LNCAP (cell line): Measurements from ENCODE around the gene PPP2R2C.

Source experiments
- TF ChIP-seq, protein P1 (sequence below): fragments of 450-650 bp; IDR thresholded peaks from 2 replicates; pipeline ENCODE4 v1.5.1; 2017; ENCODE audit warnings: mild to moderate bottlenecking

Gene PPP2R2C

DNA sequence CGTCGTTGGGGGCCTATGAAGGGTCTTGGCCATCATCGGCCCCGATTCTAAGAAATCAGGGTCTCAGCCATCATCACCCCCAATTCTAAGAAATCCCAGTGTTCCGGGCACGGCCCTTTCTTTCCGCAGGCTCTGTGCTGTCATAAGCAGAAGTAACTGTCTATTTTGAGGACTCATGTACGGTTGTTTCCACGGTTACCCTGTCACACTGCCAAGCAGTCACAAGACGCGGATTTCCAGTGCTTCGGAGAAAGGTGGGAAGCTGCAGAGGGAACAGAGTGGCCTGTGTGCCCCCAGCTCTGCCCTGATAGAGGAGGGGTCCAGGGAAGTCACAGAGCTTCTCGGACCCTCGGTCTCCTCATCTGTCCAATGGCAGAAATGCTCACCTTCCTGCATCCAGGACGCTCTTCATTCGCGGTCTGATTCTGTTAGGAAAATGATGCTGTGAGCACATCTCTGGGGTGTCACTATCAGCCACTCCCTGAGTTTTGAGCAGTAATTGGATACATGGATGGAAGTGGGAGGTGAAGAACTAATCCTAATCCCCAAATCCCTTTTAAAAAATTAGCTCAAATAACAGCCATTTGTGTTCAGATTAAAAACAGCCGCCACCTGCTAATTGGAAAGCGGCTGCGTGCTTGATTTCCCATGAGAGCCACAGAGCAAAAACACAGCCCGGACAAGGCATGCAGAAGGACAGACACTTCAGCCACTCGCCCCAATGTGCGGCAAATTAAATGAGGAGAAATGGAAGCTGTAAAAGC lies 129.7 kb downstream of the PPP2R2C start:
- TF ChIP-seq, protein P1, sequence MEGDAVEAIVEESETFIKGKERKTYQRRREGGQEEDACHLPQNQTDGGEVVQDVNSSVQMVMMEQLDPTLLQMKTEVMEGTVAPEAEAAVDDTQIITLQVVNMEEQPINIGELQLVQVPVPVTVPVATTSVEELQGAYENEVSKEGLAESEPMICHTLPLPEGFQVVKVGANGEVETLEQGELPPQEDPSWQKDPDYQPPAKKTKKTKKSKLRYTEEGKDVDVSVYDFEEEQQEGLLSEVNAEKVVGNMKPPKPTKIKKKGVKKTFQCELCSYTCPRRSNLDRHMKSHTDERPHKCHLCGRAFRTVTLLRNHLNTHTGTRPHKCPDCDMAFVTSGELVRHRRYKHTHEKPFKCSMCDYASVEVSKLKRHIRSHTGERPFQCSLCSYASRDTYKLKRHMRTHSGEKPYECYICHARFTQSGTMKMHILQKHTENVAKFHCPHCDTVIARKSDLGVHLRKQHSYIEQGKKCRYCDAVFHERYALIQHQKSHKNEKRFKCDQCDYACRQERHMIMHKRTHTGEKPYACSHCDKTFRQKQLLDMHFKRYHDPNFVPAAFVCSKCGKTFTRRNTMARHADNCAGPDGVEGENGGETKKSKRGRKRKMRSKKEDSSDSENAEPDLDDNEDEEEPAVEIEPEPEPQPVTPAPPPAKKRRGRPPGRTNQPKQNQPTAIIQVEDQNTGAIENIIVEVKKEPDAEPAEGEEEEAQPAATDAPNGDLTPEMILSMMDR: no peak

DNA sequence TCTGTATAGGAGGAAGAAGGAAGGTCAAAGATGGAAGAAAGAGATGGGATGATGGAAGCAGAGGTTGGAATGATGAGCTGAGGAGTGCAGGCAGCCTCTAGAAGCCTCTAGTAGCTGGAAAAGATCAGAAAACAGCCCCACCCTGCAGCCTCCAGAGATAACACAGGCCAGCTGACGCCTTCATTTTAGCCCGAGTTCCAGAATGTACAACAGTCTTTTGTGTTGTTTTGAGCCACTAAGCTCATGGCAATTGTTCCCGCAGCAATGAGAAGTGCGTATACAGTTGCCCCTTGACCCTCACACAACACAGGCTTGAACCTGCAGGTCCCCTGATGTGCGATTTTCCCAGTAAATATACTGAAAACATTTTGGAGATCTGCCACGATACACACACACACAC lies 130.7 kb downstream of the PPP2R2C start:
- TF ChIP-seq, protein P1: no peak

DNA sequence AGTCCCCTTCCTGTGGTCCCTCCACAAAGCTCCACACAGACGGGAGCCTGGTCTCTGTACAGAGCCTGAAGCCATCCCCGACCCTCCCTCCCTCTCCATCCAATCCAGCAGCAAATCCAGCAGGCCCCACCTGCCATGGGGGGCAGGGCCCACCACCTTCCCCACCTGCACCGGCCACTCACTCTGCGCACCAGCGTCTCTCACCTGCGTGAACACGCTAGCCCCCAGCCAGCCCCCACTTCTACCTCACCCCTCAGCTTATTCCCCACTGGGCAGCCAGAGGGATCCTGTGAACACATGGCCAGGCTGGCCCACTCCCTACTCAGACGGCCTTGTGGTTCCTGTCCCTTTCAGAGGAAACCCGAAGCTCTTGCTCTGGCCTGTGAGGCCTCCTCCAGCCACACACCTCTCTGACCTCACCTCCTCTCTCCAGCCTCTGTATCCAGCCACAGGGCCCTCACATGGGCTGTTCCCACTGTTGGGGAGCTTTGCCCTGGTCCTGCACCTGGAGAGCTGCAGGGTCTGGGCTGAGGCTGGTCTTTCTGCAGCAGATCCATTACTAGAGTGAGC lies 131.9 kb downstream of the PPP2R2C start:
- TF ChIP-seq, protein P1: no peak

DNA sequence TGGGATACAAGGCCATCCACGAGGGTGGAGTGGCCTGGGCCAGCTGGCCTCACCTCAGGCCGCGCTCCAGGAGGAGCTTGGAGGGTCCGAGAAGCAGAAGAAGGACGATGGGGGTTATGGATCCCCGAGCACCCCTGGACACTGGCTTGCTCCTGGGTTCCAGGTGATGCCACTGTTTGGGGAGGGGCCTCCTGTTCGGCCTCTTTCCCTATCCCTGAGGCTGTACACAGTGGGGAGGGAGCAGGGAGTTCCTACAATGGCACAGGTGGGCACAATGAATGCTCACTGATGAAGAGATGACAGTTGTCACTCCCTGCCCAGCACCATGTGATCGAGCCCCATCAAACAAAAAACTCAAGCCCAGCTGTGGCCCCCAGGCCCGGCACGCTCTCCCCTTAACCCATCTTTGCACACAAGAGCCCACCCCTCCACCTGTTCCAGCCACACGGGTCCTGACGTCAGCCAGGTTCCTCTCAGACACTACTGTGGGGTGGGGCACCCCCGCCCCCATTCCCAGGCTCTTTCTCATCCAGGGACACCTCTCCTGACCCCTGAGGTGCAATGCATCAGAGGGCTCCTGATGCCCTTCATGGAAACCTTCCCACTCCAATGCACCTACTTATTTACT lies 132.5 kb downstream of the PPP2R2C start:
- TF ChIP-seq, protein P1: no peak

DNA sequence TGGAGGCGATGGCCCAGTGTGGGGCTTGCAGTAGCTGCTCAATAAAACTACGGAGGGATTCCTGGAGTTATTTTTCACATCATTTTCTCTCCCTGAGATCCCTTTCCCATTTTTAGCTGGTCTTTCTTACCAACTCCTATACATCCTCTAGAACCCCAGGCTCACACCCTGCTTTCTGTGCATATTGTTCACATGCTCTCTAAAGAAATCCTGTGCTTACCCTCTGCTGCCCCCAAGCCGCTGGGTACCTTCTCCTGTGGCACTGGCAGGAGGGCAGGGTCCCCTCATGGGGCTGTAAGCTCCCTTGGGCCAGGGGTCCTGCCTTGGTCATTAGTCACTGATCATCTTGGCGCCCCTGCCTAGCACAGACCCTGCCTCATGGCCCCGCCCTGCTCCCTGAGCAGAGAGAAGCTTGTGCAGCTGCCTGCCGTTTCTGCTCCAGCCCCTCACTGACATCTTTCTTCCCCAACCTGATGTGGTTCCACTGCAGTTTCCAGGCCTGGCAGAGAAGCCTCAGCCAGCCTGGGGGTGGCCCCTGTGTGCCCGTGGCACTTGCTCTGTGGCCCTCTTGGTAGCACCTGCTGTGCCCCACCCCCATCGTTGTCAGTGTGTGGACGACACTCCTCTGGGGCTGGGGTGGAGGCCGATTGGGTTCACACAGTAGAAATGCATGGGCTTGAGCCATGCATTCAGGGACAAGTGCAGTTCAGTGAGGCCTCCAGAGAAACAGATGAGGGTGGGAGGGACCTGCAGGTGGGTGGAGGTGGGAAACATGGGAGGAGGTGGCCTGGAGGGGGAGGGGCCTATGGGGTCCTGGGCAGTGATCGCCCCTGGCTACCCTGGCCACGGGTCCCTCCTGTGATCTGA lies 133.2 kb downstream of the PPP2R2C start:
- TF ChIP-seq, protein P1: no peak

DNA sequence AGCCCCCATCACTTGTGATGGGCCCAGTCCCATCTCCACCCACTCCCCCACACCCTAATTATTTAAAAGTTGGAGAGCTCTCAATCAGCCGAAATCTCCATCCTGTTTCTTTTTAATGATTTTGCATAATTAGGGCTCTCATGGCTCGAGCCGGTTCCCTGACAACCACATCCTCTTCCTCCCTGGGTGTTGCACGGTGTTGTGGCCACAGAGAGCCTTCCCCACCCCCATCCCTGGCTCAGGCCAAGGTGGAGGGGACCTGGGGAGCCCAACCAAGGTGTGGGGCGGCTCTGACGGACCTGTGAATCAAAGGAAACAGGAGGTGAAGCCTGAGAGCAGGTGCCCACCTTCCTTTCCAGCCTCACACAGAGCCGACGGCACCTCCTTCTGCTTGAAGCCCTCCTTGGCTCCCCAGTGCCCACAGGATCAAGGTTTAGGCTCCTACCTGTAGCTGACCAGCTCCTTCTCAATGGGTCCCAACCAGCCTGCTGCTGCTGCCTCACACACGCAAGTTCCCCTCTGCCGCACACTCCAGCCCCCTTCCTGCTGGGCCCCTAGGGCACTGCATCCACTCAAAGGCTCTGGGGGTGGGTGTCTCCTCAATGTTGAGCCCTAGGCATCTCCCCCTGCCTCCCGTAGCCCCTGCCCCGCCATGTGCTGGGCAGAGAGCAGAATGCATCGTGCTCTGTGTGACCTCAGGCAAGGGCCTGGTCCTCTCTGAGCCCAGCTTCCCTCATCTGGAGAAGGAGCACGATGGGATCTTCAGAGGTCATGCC lies 134.1 kb downstream of the PPP2R2C start:
- TF ChIP-seq, protein P1: no peak
